Epithelial cell of umbilical artery (primary cell): ENCODE measurements around the gene DBF4B. TPM values are rescaled to one million over a fixed set of nuclear protein-coding genes. Genes with fewer than 3 reads are reported as not detected.

Experiments used
- total RNA-seq: library from RNA; depleted of rRNA; stranded (reverse); fragments of >200 nt; gene quantifications from 2 replicates; pipeline ENCODE4 v1.2.3, GENCODE V29; 2014

Gene DBF4B
- 5.2 and 7.3 TPM in 2 replicates for total RNA-seq

DNA sequence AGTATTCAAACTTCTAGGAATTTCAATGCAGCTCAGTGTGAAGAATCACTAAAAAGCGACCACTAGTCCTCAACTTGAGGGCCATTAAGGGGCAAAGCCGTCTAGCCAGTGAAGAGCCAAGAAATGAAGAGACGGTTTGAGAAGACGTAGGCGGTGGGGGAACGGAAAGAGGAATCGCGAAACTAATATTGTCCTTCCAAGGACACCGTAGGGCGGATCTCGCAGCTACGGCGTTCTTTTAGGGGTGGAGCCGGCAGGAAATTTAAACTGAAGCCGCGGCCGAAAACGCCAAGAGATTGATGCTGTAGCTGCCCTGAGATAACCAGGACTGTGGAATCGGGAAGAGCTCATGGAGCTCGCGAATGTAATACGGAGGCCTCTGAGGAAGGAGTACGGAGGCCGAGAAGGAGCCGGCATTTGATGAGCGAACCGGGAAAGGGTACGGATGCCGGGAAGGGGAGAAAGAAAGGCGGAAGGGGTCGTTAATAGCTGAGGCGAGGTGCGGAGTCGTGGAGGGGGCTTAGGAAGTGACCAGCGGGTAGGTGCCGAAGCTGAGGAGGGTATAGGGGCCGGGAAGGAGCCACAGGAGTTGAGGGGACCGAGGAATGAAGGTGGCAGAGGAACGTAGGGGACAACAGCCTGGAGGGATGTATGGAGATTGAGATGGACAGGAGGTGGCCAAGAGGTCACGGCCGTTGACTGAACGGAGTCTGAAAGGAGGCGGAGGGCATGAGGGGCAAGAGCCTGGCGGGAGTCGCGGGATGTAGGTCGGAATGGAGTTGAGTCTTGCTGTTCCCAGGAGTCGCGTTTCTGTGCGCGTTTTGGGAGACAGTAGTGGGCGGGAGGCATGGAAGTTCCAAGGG is at the start of gene DBF4B:
DBF4B (plus strand) TSS at position 265 of the 863 bp plus-strand sequence; CDS start at position 421, 156 bp downstream.

DNA sequence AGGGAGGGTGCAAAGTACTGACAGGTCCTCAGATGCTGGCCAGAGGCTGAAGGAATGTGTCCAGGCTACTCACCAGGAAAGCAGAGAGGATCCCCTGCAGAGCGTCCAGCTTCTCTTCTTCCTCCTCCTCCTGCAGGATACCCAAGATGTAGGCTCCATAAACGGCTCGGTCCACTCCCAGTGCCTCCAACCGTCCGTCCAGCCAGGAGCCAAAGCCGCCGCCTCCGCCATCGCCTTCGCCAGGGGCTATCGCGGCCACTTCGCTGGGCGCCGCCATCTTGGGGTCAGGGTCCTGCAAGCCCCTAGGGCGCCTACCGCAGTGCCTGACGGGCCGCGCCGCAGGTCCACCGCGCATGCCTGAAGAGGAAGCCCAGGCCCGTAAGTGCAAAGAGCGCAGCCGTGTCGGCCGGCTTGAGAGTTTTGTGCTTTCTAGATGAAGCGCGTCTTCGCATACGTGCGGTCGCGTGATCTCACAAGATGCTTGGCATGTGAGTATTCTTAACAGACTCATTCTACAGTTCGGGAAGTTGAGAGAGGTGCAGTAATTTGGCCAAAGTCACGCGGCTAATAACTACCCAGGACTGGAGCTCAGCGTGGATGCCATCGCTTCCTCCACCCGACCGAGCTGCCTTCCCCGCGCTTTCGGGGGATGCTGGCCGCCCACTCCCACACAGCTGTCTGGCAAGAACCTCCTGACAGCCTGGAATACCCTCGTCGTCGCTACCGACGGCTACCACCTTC is 18.8 kb upstream of the DBF4B start, which contains the start of gene CCDC43:
CCDC43 (minus strand) TSS at position 300 of the 741 bp plus-strand sequence; CDS start at position 277, 23 bp downstream.

GRCh38 chr17:44758414-44759085 is 50.1 kb downstream of the DBF4B start, which contains the start of gene ADAM11:
Gene ADAM11 (plus strand): TSS chr17:44758988. CDS start chr17:44759200, 212 bp downstream.

Other genes starting within 250 kb of the DBF4B start
- gene GPATCH8, start 205.3 kb upstream of the DBF4B start, total RNA-seq, result 12.7 and 19.0 TPM in 2 replicates
- 1.4 and 2.6 TPM in 2 replicates for gene FZD2, start 151.2 kb upstream of the DBF4B start, total RNA-seq
- gene MEIOC, start 52.2 kb upstream of the DBF4B start, total RNA-seq, result under 0.01 TPM in 1 of 2 replicates, not detected in the other
- gene CCDC43, start 18.9 kb upstream of the DBF4B start, total RNA-seq, result 49.7 and 69.5 TPM in 2 replicates
- under 0.01 and 0.15 TPM in 2 replicates for gene ADAM11, start 50.3 kb downstream of the DBF4B start, total RNA-seq
- gene GJC1, start 121.6 kb downstream of the DBF4B start, total RNA-seq, result 11.7 and 35.0 TPM in 2 replicates
- not detected in 2 replicates for gene HIGD1B, start 139.2 kb downstream of the DBF4B start, total RNA-seq
- 145 and 250 TPM in 2 replicates for gene EFTUD2, start 190.8 kb downstream of the DBF4B start, total RNA-seq
- 0.65 and 1.5 TPM in 2 replicates for gene GFAP, start 206.8 kb downstream of the DBF4B start, total RNA-seq
- 4.2 and 4.3 TPM in 2 replicates for gene KIF18B, start 239.1 kb downstream of the DBF4B start, total RNA-seq